GM12878 (cell line): ENCODE measurements around the gene TULP1. TPM values are rescaled to one million over a fixed set of nuclear protein-coding genes. Genes with fewer than 3 reads are reported as not detected.
"Not testable (repeated sequence)": the region's sequence is repeated elsewhere in the genome, so short reads cannot be mapped to it uniquely, and the experiment has no call there.

Source experiments
- ATAC-seq: fragments of 200-7000 bp; cut with Tn5 transposase; 3 replicates; pipeline ENCODE4 v1.9.1; 2020; ENCODE audit warnings: mild to moderate bottlenecking, moderate library complexity
- BruUV-seq: library from RNA; stranded (reverse); fragments of 400-500 nt; replicated peaks from 2 replicates; lab custom pipeline; 2021; lab: Mats Ljungman, UMichigan
- CTCF ChIA-PET: fragments of 300-600 bp; sonication (Branson Sonifier 250); formaldehyde crosslinking; extraction: SDS; loops from one replicate; lab custom pipeline; 2021; ENCODE audit warnings: inconsistent platforms; lab: Yijun Ruan, JAX
- POLR2A ChIA-PET: fragments of 350-600 bp; formaldehyde crosslinking; extraction: SDS; loops from one replicate; lab custom pipeline; 2021; ENCODE audit warnings: inconsistent platforms; lab: Charles Lee
- RAD21 ChIA-PET: fragments of 300-600 bp; sonication (Branson Sonifier 250); formaldehyde crosslinking; loops from one replicate; lab custom pipeline; 2023; ENCODE audit warnings: antibody characterized with exemption; ENCODE audit not compliant: unreplicated experiment; lab: Charles Lee
- SMC1A ChIA-PET: fragments of 300-600 bp; sonication (Branson Sonifier 250); formaldehyde crosslinking; loops from one replicate; lab custom pipeline; 2023; ENCODE audit not compliant: unreplicated experiment, uncharacterized antibody; lab: Charles Lee
- DNase-seq: peaks from one replicate; pipeline ENCODE4 v3.0.0-alpha.2; 2011; ENCODE audit warnings: low read depth, low spot score
- FAIRE-seq: peaks from 3 replicates; lab custom pipeline; 2011; peaks lifted over from hg19 to GRCh38; lab: Jason Lieb, UNC
- H2AFZ ChIP-seq: 2 replicates; pipeline ENCODE4 v1.6.0; 2011; ENCODE audit warnings: low read depth, low read length, control low read depth; ENCODE audit not compliant: control insufficient read depth
- H3K27ac ChIP-seq: 2 replicates; pipeline ENCODE4 v1.5.1; 2011; ENCODE audit warnings: control low read depth; ENCODE audit not compliant: control insufficient read depth, insufficient read depth
- H3K27me3 ChIP-seq, 2 experiments: replicated peaks in 1 of 2; 2 replicates each; pipeline versions ENCODE4 v1.6.0 to v1.6.1; 2011; ENCODE audit warnings: low read length in 1 of 2; ENCODE audit not compliant: control insufficient read depth in 2 of 2, insufficient read depth in 2 of 2
- H3K36me3 ChIP-seq, 2 experiments: 2 replicates each; pipeline ENCODE4 v1.5.1; 2011; ENCODE audit warnings: low read length in 1 of 2; ENCODE audit not compliant: control insufficient read depth in 2 of 2, insufficient read depth in 2 of 2
- H3K4me1 ChIP-seq: 2 replicates; pipeline ENCODE4 v1.6.1; 2011; ENCODE audit warnings: mild to moderate bottlenecking, low read length, moderate library complexity, mixed read lengths; ENCODE audit not compliant: control insufficient read depth, insufficient read depth
- H3K4me2 ChIP-seq: 2 replicates; pipeline ENCODE4 v1.6.0; 2011; ENCODE audit warnings: control low read depth; ENCODE audit not compliant: control insufficient read depth, insufficient read depth
- H3K4me3 ChIP-seq: fragments of 200-600 bp; sonication (generic); 2 replicates; pipeline ENCODE4 v1.5.1; 2016
- H3K79me2 ChIP-seq: 2 replicates; pipeline ENCODE4 v1.6.0; 2011; ENCODE audit warnings: low read length; ENCODE audit not compliant: control insufficient read depth, insufficient read depth
- H3K9ac ChIP-seq: 2 replicates; pipeline ENCODE4 v1.8.0; 2011; ENCODE audit warnings: low read length, control low read depth, mixed read lengths; ENCODE audit not compliant: control insufficient read depth, insufficient read depth
- H3K9me3 ChIP-seq: replicated peaks from 3 replicates; pipeline ENCODE4 v1.5.1; 2011; ENCODE audit warnings: mild to moderate bottlenecking, low read length; ENCODE audit not compliant: control insufficient read depth, insufficient read depth
- H4K20me1 ChIP-seq: 2 replicates; pipeline ENCODE4 v1.6.0; 2011; ENCODE audit not compliant: control insufficient read depth, insufficient read depth
- IKZF1 ChIP-seq: fragments of 450-650 bp; conservative IDR thresholded peaks from 2 replicates; pipeline ENCODE4 v1.6.1; 2017; ENCODE audit warnings: antibody characterized with exemption, mild to moderate bottlenecking
- MEF2B ChIP-seq: fragments of 450-650 bp; IDR thresholded peaks from 2 replicates; pipeline ENCODE4 v1.6.1; 2018; ENCODE audit warnings: mild to moderate bottlenecking, moderate library complexity; ENCODE audit not compliant: partially characterized antibody, poor library complexity, severe bottlenecking
- NFXL1 ChIP-seq: fragments of 450-650 bp; IDR thresholded peaks from 2 replicates; pipeline ENCODE4 v1.6.1; 2017; ENCODE audit warnings: antibody characterized with exemption, mild to moderate bottlenecking, borderline replicate concordance
- RAD51 ChIP-seq: fragments of 450-650 bp; IDR thresholded peaks from 2 replicates; pipeline ENCODE4 v1.6.1; 2016; ENCODE audit warnings: moderate library complexity, mild to moderate bottlenecking, inconsistent platforms
- WGBS: methylation state at CpG from one replicate; pipeline ENCODE4 v1.1.6; 2016; ENCODE audit warnings: low lambda C conversion rate; ENCODE audit not compliant: insufficient replicate concordance, insufficient coverage; ENCODE audit errors: missing lambda C conversion rate; 5-methylcytosine and 5-hydroxymethylcytosine counted together
- in situ Hi-C: fragments of 300-500 bp; cut with MboI; formaldehyde crosslinking; loops from 9 replicates; pipeline ENCODE4 v1.14.3; 2018; ENCODE audit warnings: mixed read lengths
- intact Hi-C: fragments of 100-400 bp; cut with micrococcal nuclease; formaldehyde crosslinking; loops from one replicate; pipeline ENCODE4 v1.14.2; 2022; ENCODE audit not compliant: unreplicated experiment
- polyA plus RNA-seq, 11 experiments: library from polyadenylated mRNA; depleted of rRNA in 4 of 11; unstranded in 6 of 11; stranded (reverse) in 5 of 11; fragments of >200 nt; fragmentation: Nextera tagmentation in 4 of 11; fragmentation: Illumina TruSeq in 1 of 11; extraction: Ambion mirVana in 4 of 11; extraction: Trizol in 1 of 11; gene quantifications; 1 replicate in 1 of 11; 2 replicates in 10 of 11; pipeline versions ENCODE4 v1.2.1 to v1.2.3, GENCODE V29; 2011 to 2016; ENCODE audit warnings: inconsistent platforms in 2 of 11, missing spikeins in 2 of 11, low read depth in 1 of 11
- total RNA-seq, 4 experiments: library from RNA; depleted of rRNA in 3 of 4; stranded (reverse); fragments of >200 nt in 3 of 4; fragmentation: Illumina TruSeq in 1 of 4; extraction: Trizol in 1 of 4; gene quantifications; 2 replicates each; pipeline versions ENCODE4 v1.2.1 to v1.2.3, GENCODE V29; 2013 to 2021
- TF ChIP-seq, protein P1 (sequence below): fragments of 450-650 bp; IDR thresholded peaks from 2 replicates; pipeline ENCODE4 v1.6.1; 2017; ENCODE audit warnings: mild to moderate bottlenecking, moderate library complexity
- TF ChIP-seq, protein P2 (sequence below): fragments of 450-650 bp; IDR thresholded peaks from 2 replicates; pipeline ENCODE4 v1.6.1; 2018; ENCODE audit warnings: mild to moderate bottlenecking, low read depth, moderate library complexity; ENCODE audit not compliant: partially characterized antibody
- TF ChIP-seq, protein P3 (sequence below): IDR thresholded peaks from 2 replicates; pipeline ENCODE4 v1.6.1; 2011; ENCODE audit warnings: low read depth, low read length, improper control_type of control experiment, borderline replicate concordance

TULP1 gene
- total and polyA plus RNA-seq, 10 of the 15 experiments (the other 5 are each of a cell fraction or from before 2014, with no cell fraction given): not detected

DNA sequence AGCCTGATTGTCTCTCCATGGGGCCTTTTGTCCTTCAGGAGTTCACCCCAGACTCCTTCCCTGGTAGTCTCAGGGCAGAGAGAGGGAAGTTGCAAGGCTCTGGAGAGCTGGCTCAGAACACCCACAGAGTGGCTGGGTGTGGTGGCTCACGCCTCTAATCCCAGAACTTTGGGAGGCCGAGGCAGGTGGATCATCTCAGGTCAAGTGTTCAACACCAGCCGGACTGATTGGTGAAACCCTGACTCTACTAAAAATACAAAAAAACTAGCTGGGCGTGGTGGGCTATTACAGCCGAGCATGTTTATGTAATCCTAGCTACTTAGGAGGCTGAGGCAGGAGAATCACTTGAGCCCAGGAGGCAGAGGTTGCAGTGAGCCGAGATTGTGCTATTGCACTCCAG lies 23.2 kb upstream of the TULP1 start:
- DNase-seq, H3K9ac ChIP-seq, BruUV-seq, H3K36me3 ChIP-seq, H2AFZ ChIP-seq, RAD21 ChIA-PET, in situ Hi-C loops, H3K4me3 ChIP-seq, H3K4me1 ChIP-seq, SMC1A ChIA-PET, FAIRE-seq, H4K20me1 ChIP-seq, H3K9me3 ChIP-seq, ATAC-seq, CTCF ChIA-PET, H3K4me2 ChIP-seq, H3K79me2 ChIP-seq, H3K27me3 ChIP-seq, H3K27ac ChIP-seq: not testable (repeated sequence)
- intact Hi-C loops: loop anchor here (1.0 kb wide), 1 partner anchor 26 kb away; no protein-coding TSS in a partner anchor
- POLR2A ChIA-PET: interaction anchor here (0.5 kb wide), 1 partner anchor 182 kb away, joined by 5 read pairs; no protein-coding TSS in a partner anchor
- 24% methylated on average over 6 of the region's 6 CpGs for WGBS

DNA sequence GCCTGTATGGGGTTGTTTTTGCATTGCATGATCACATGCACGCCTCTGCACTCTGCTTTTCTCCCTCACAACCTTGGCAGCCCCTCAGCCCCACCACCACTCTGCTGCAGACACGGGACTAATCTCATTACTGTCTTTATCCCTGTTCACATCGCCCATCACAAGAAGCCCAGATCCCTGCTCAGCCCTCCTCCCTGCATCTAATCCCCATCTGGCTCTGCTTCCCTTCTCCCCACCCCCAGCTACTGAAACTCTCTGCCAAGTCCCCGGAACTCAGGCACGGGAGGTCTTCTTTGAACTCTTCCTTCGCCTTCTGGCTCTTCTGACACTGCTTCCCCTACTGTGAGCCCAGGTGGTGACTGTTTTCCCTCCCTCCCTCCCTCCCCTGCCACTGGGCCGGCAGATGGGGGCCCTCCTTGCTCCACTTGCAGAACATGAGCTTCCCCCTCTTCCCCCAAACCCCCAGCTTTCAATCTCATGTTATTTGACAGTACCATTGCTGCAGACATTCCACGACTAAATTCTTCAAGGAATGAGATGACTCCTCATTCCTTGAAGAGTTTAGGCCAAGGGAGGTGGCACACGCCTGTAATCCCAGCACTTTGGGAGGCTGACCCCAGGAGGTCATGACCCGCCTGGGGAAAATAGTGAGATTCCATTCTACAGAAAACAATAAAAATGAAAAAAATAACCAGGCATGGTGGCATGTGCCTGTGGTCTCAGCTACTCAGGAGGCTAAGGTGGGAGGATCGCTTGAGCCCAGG lies 21.9 kb upstream of the TULP1 start:
- Histone ChIP-seq H3K36me3 (no peaks in the 10 kb centered on the region), H3K79me2 (no peaks in the 10 kb centered on the region), H3K9me3 (no peaks in the 10 kb centered on the region), H2AFZ (no peak overlapping the region), H3K4me2 (no peak overlapping the region), H4K20me1 (no peaks in the 10 kb centered on the region), H3K27me3 (no peaks in the 10 kb centered on the region), H3K4me1 (no peaks in the 10 kb centered on the region), H3K4me3 (no peak overlapping the region), H3K27ac (no peak overlapping the region), H3K9ac (no peak overlapping the region)
- no TSS peak for BruUV-seq
- DNase-seq (no peak), FAIRE-seq (no peak), ATAC-seq (no peak)
- CTCF ChIA-PET: no interaction called here
- RAD21 ChIA-PET: no interaction called here
- SMC1A ChIA-PET: no interaction called here
- 20% methylated on average over 9 of the region's 11 CpGs for WGBS
- POLR2A ChIA-PET: interaction anchor here (0.6 kb wide), 1 partner anchor 754 kb away, joined by 3 read pairs; no protein-coding TSS in a partner anchor
- intact Hi-C loops: no loop called here
- in situ Hi-C loops: no loop called here
- TF ChIP-seq RAD51 (no peak), MEF2B (no peak), NFXL1 (no peak), IKZF1 (no peak)
- TF ChIP-seq, protein P1, sequence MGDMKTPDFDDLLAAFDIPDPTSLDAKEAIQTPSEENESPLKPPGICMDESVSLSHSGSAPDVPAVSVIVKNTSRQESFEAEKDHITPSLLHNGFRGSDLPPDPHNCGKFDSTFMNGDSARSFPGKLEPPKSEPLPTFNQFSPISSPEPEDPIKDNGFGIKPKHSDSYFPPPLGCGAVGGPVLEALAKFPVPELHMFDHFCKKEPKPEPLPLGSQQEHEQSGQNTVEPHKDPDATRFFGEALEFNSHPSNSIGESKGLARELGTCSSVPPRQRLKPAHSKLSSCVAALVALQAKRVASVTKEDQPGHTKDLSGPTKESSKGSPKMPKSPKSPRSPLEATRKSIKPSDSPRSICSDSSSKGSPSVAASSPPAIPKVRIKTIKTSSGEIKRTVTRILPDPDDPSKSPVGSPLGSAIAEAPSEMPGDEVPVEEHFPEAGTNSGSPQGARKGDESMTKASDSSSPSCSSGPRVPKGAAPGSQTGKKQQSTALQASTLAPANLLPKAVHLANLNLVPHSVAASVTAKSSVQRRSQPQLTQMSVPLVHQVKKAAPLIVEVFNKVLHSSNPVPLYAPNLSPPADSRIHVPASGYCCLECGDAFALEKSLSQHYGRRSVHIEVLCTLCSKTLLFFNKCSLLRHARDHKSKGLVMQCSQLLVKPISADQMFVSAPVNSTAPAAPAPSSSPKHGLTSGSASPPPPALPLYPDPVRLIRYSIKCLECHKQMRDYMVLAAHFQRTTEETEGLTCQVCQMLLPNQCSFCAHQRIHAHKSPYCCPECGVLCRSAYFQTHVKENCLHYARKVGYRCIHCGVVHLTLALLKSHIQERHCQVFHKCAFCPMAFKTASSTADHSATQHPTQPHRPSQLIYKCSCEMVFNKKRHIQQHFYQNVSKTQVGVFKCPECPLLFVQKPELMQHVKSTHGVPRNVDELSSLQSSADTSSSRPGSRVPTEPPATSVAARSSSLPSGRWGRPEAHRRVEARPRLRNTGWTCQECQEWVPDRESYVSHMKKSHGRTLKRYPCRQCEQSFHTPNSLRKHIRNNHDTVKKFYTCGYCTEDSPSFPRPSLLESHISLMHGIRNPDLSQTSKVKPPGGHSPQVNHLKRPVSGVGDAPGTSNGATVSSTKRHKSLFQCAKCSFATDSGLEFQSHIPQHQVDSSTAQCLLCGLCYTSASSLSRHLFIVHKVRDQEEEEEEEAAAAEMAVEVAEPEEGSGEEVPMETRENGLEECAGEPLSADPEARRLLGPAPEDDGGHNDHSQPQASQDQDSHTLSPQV: no peak
- TF ChIP-seq, protein P2, sequence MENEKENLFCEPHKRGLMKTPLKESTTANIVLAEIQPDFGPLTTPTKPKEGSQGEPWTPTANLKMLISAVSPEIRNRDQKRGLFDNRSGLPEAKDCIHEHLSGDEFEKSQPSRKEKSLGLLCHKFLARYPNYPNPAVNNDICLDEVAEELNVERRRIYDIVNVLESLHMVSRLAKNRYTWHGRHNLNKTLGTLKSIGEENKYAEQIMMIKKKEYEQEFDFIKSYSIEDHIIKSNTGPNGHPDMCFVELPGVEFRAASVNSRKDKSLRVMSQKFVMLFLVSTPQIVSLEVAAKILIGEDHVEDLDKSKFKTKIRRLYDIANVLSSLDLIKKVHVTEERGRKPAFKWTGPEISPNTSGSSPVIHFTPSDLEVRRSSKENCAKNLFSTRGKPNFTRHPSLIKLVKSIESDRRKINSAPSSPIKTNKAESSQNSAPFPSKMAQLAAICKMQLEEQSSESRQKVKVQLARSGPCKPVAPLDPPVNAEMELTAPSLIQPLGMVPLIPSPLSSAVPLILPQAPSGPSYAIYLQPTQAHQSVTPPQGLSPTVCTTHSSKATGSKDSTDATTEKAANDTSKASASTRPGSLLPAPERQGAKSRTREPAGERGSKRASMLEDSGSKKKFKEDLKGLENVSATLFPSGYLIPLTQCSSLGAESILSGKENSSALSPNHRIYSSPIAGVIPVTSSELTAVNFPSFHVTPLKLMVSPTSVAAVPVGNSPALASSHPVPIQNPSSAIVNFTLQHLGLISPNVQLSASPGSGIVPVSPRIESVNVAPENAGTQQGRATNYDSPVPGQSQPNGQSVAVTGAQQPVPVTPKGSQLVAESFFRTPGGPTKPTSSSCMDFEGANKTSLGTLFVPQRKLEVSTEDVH: no peak
- TF ChIP-seq, protein P3, sequence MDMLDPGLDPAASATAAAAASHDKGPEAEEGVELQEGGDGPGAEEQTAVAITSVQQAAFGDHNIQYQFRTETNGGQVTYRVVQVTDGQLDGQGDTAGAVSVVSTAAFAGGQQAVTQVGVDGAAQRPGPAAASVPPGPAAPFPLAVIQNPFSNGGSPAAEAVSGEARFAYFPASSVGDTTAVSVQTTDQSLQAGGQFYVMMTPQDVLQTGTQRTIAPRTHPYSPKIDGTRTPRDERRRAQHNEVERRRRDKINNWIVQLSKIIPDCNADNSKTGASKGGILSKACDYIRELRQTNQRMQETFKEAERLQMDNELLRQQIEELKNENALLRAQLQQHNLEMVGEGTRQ: no peak
